ENCODE measurements around the gene STOX2. TPM values are rescaled to one million over a fixed set of nuclear protein-coding genes. Genes with fewer than 3 reads are reported as not detected.

STOX2 gene
- polyA plus RNA-seq, 1 of the 3 experiments (the other 2 are of a cell fraction): 0.16 TPM

DNA sequence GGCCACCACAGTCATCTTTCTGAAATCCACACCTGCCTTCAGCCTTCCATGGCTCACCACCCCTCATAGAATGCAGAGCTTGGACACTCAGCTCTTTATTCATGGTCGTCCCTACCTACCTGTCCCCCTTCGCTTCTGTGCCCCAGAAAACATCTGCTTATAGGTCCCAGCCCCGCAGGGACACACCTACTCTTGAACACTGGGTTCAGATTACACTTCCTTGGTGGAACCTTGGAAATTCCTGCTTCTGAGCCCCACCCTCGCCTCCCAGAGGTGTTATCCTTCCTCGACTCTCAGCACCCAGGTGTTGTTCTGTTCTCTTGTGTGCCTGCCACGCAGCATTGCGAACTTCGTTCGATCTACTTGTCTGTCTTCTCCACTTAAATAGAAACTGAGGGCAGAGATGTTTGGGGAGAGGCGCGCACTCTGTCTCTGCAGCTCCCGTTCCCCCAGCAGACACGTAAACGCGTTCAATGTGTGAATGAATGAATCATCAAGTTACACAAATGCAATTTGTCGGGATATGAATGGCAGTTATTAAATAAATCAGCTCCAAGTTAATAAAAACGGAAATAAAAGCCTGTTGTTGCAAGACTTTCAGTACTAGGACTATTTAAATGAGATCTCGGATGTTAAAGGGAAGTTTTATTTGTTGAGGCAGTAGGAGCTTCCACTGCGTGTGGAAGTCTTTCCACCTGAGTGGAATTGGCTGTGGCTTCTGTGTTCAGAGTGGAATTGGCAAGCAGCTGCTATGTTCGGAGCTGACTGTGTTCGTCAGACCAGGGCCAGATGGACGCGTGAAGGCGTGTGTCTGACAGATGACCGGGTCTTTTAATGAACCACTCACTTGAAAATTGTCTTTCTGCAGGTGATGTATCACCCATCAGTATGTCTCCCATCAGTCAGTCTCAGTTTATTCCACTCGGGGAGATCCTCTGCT is 95.6 kb downstream of the STOX2 start:
- H3K9ac ChIP-seq: no peak overlapping the region
- H3K36me3 ChIP-seq (replicated peaks in 1 of 2; ENCODE audit: control insufficient read depth in 1 of 2, insufficient read depth in 2 of 2, low read length in 1 of 2): no peaks in the 10 kb centered on the region
- H3K9me3 ChIP-seq: no peaks in the 10 kb centered on the region
- H3K9me2 ChIP-seq: no peaks in the 10 kb centered on the region
- 76% methylated on average over 25 of the region's 26 CpGs for WGBS (ENCODE audit: low lambda C conversion rate)
- H3K4me2 ChIP-seq: no peak overlapping the region
- no peak overlapping the region for H3K27ac ChIP-seq (ENCODE audit: low read depth in 2 of 2, low read length in 1 of 2)
- no peak for TF ChIP-seq NFIC (IDR thresholded peaks at IDR 0.05; ENCODE audit: borderline replicate concordance)
- TF ChIP-seq, protein P1, sequence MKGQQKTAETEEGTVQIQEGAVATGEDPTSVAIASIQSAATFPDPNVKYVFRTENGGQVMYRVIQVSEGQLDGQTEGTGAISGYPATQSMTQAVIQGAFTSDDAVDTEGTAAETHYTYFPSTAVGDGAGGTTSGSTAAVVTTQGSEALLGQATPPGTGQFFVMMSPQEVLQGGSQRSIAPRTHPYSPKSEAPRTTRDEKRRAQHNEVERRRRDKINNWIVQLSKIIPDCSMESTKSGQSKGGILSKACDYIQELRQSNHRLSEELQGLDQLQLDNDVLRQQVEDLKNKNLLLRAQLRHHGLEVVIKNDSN (IDR thresholded peaks at IDR 0.05; ENCODE audit: borderline replicate concordance, low read depth): no peak
- TF ChIP-seq, protein P2, sequence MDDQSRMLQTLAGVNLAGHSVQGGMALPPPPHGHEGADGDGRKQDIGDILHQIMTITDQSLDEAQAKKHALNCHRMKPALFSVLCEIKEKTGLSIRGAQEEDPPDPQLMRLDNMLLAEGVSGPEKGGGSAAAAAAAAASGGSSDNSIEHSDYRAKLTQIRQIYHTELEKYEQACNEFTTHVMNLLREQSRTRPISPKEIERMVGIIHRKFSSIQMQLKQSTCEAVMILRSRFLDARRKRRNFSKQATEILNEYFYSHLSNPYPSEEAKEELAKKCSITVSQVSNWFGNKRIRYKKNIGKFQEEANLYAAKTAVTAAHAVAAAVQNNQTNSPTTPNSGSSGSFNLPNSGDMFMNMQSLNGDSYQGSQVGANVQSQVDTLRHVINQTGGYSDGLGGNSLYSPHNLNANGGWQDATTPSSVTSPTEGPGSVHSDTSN (IDR thresholded peaks at IDR 0.05): no peak
- TF ChIP-seq GABPA (IDR thresholded peaks at IDR 0.05; ENCODE audit: low read depth): no peak
- no peak for TF ChIP-seq TCF12 (IDR thresholded peaks at IDR 0.05)
- TF ChIP-seq, protein P3, sequence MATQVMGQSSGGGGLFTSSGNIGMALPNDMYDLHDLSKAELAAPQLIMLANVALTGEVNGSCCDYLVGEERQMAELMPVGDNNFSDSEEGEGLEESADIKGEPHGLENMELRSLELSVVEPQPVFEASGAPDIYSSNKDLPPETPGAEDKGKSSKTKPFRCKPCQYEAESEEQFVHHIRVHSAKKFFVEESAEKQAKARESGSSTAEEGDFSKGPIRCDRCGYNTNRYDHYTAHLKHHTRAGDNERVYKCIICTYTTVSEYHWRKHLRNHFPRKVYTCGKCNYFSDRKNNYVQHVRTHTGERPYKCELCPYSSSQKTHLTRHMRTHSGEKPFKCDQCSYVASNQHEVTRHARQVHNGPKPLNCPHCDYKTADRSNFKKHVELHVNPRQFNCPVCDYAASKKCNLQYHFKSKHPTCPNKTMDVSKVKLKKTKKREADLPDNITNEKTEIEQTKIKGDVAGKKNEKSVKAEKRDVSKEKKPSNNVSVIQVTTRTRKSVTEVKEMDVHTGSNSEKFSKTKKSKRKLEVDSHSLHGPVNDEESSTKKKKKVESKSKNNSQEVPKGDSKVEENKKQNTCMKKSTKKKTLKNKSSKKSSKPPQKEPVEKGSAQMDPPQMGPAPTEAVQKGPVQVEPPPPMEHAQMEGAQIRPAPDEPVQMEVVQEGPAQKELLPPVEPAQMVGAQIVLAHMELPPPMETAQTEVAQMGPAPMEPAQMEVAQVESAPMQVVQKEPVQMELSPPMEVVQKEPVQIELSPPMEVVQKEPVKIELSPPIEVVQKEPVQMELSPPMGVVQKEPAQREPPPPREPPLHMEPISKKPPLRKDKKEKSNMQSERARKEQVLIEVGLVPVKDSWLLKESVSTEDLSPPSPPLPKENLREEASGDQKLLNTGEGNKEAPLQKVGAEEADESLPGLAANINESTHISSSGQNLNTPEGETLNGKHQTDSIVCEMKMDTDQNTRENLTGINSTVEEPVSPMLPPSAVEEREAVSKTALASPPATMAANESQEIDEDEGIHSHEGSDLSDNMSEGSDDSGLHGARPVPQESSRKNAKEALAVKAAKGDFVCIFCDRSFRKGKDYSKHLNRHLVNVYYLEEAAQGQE (IDR thresholded peaks at IDR 0.05; ENCODE audit: low read depth, low read length): no peak
- no peak for TF ChIP-seq FOXM1 (IDR thresholded peaks at IDR 0.05; ENCODE audit: low read depth)
- TF ChIP-seq FOSL2 (IDR thresholded peaks at IDR 0.05; ENCODE audit: borderline replicate concordance, low read depth): no peak
- TF ChIP-seq, protein P4, sequence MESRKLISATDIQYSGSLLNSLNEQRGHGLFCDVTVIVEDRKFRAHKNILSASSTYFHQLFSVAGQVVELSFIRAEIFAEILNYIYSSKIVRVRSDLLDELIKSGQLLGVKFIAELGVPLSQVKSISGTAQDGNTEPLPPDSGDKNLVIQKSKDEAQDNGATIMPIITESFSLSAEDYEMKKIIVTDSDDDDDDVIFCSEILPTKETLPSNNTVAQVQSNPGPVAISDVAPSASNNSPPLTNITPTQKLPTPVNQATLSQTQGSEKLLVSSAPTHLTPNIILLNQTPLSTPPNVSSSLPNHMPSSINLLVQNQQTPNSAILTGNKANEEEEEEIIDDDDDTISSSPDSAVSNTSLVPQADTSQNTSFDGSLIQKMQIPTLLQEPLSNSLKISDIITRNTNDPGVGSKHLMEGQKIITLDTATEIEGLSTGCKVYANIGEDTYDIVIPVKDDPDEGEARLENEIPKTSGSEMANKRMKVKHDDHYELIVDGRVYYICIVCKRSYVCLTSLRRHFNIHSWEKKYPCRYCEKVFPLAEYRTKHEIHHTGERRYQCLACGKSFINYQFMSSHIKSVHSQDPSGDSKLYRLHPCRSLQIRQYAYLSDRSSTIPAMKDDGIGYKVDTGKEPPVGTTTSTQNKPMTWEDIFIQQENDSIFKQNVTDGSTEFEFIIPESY (IDR thresholded peaks at IDR 0.05; ENCODE audit: borderline replicate concordance, low read depth): no peak
- TF ChIP-seq NRF1 (IDR thresholded peaks at IDR 0.05; ENCODE audit: low read depth, low read length): no peak
- TF ChIP-seq FOXJ3 (CRISPR knock-in tag; IDR thresholded peaks at IDR 0.05): no peak
- TF ChIP-seq, protein P5, sequence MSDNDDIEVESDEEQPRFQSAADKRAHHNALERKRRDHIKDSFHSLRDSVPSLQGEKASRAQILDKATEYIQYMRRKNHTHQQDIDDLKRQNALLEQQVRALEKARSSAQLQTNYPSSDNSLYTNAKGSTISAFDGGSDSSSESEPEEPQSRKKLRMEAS (IDR thresholded peaks at IDR 0.05; ENCODE audit: low read depth): no peak
- no peak for TF ChIP-seq MXI1 (IDR thresholded peaks at IDR 0.05; ENCODE audit: low read depth, low read length)
- TF ChIP-seq SIN3A (IDR thresholded peaks at IDR 0.05; ENCODE audit: borderline replicate concordance, low read depth, low read length): no peak
- TF ChIP-seq TEAD4 (IDR thresholded peaks at IDR 0.05; ENCODE audit: borderline replicate concordance, insufficient read depth): no peak
- no peak for TF ChIP-seq YY1 (IDR thresholded peaks at IDR 0.05; ENCODE audit: low read depth)
- no peak for TF ChIP-seq EP300 (IDR thresholded peaks at IDR 0.05; ENCODE audit: borderline replicate concordance in 1 of 2, low read depth in 1 of 2, low read length in 1 of 2)
- no peak for TF ChIP-seq TAF1 (IDR thresholded peaks at IDR 0.05; ENCODE audit: borderline replicate concordance, low read depth, low read length)
- POLR2A ChIA-PET: no interaction called here
- H4K20me1 ChIP-seq (ENCODE audit: insufficient read depth): no peaks in the 10 kb centered on the region
- CTCF ChIA-PET: interaction anchor here (1.0 to 1.2 kb wide), 2 partner anchors 13 to 100 kb away, joined by 3 to 4 read pairs; no protein-coding TSS in a partner anchor
- DNase-seq: no peak
- H3K27me3 ChIP-seq (ENCODE audit: insufficient read depth): no peaks in the 10 kb centered on the region
- no peaks in the 10 kb centered on the region for H3F3A ChIP-seq (replicated peaks; ENCODE audit: insufficient read depth)
- H3K79me2 ChIP-seq (ENCODE audit: insufficient read depth): no peaks in the 10 kb centered on the region
- no peak overlapping the region for H2AFZ ChIP-seq (ENCODE audit: low read depth)
- H3K4me3 ChIP-seq (ENCODE audit: low read depth in 2 of 2, low read length in 1 of 2): no peak overlapping the region
- peaks cover 0 to under 1% of the 10 kb centered on the region in 2 experiments; a peak in 1 of 4 replicates for H3K4me1 ChIP-seq (ENCODE audit: control insufficient read depth in 1 of 2, insufficient read depth in 2 of 2, low read depth in 1 of 2, low read length in 1 of 2)

Data from SK-N-SH (cell line).